GM12878 (cell line): Measurements from ENCODE around the gene POLK. TPM values are rescaled to one million over a fixed set of nuclear protein-coding genes. Genes with fewer than 3 reads are reported as not detected.

Experiments
- CBX3 ChIP-seq: fragments of 200-600 bp; sonication (generic); IDR thresholded peaks from 2 replicates; pipeline ENCODE4 v1.6.1; 2016; ENCODE audit warnings: low read depth, borderline replicate concordance
- CREB1 ChIP-seq: IDR thresholded peaks from 2 replicates; pipeline ENCODE4 v1.6.1; 2012; ENCODE audit warnings: low read depth, mild to moderate bottlenecking, inconsistent platforms
- E4F1 ChIP-seq: fragments of 450-650 bp; IDR thresholded peaks from 2 replicates; pipeline ENCODE4 v1.6.1; 2018; ENCODE audit warnings: borderline replicate concordance, mild to moderate bottlenecking; ENCODE audit not compliant: partially characterized antibody
- LARP7 ChIP-seq: fragments of 450-650 bp; IDR thresholded peaks from 2 replicates; pipeline ENCODE4 v1.6.1; 2017; ENCODE audit warnings: mild to moderate bottlenecking
- REST ChIP-seq: IDR thresholded peaks from 2 replicates; pipeline ENCODE4 v1.6.1; 2012; ENCODE audit warnings: mild to moderate bottlenecking, low read depth, low read length
- SPI1 ChIP-seq: IDR thresholded peaks from 2 replicates; pipeline ENCODE4 v1.6.1; 2011; ENCODE audit warnings: low read depth, mild to moderate bottlenecking, low read length, moderate library complexity, borderline replicate concordance; ENCODE audit not compliant: insufficient read depth
- SUZ12 ChIP-seq: fragments of 200-600 bp; sonication (generic); IDR thresholded peaks from one replicate; pipeline ENCODE4 v1.6.1; 2018; ENCODE audit warnings: antibody characterized with exemption, mild to moderate bottlenecking; ENCODE audit not compliant: unreplicated experiment
- polyA plus RNA-seq, 11 experiments: library from polyadenylated mRNA; depleted of rRNA in 4 of 11; unstranded in 6 of 11; stranded (reverse) in 5 of 11; fragments of >200 nt; fragmentation: Nextera tagmentation in 4 of 11; fragmentation: Illumina TruSeq in 1 of 11; extraction: Ambion mirVana in 4 of 11; extraction: Trizol in 1 of 11; gene quantifications; 1 replicate in 1 of 11; 2 replicates in 10 of 11; pipeline versions ENCODE4 v1.2.1 to v1.2.3, GENCODE V29; 2011 to 2016; ENCODE audit warnings: inconsistent platforms in 2 of 11, missing spikeins in 2 of 11, low read depth in 1 of 11
- total RNA-seq, 4 experiments: library from RNA; depleted of rRNA in 3 of 4; stranded (reverse); fragments of >200 nt in 3 of 4; fragmentation: Illumina TruSeq in 1 of 4; extraction: Trizol in 1 of 4; gene quantifications; 2 replicates each; pipeline versions ENCODE4 v1.2.1 to v1.2.3, GENCODE V29; 2013 to 2021

The POLK gene
- total and polyA plus RNA-seq, 10 of the 15 experiments (the other 5 are each of a cell fraction or from before 2014, with no cell fraction given), result 10.4 to 47.6 (median 29.0) TPM

- TF ChIP-seq REST (no peak), LARP7 (no peak), E4F1 (no peak), CREB1 (no peak), CBX3 (no peak), SUZ12 (no peak), SPI1 (no peak)
These were observed 128.0 kb downstream of the POLK start (continued) for GRCh38 chr5:75639535-75640311.
